MG63 (cell line): ENCODE data around the gene DBF4. TPM values are rescaled to one million over a fixed set of nuclear protein-coding genes. Genes with fewer than 3 reads are reported as not detected.
"Not testable (repeated sequence)": the region's sequence is repeated elsewhere in the genome, so short reads cannot be mapped to it uniquely, and the experiment has no call there.

Source experiments
- DNase-seq: peaks from one replicate; pipeline ENCODE4 v3.0.0-alpha.2; 2020
- H3K27me3 ChIP-seq: fragments of 250-450 bp; sonication (Bioruptor Pico); 2 replicates; pipeline ENCODE4 v1.5.1; 2020; ENCODE audit warnings: mild to moderate bottlenecking, moderate library complexity
- H3K36me3 ChIP-seq: fragments of 250-450 bp; sonication (Bioruptor Pico); 2 replicates; pipeline ENCODE4 v1.5.1; 2020; ENCODE audit warnings: mild to moderate bottlenecking, moderate library complexity
- H3K4me3 ChIP-seq: fragments of 250-450 bp; sonication (Bioruptor Pico); 2 replicates; pipeline ENCODE4 v1.5.1; 2020; ENCODE audit warnings: mild to moderate bottlenecking, moderate library complexity
- H3K9me3 ChIP-seq: fragments of 250-450 bp; sonication (Bioruptor Pico); 2 replicates; pipeline ENCODE4 v1.5.1; 2020; ENCODE audit warnings: mild to moderate bottlenecking, moderate library complexity
- total RNA-seq: library from RNA; depleted of rRNA; stranded (reverse); fragments of >200 nt; shearing (Covaris generic); gene quantifications from 2 replicates; pipeline ENCODE4 v1.2.3, GENCODE V29; 2014; ENCODE audit warnings: low replicate concordance

DBF4 gene
- total RNA-seq, 1 experiment from 2014 or later: 20.5 TPM

DNA sequence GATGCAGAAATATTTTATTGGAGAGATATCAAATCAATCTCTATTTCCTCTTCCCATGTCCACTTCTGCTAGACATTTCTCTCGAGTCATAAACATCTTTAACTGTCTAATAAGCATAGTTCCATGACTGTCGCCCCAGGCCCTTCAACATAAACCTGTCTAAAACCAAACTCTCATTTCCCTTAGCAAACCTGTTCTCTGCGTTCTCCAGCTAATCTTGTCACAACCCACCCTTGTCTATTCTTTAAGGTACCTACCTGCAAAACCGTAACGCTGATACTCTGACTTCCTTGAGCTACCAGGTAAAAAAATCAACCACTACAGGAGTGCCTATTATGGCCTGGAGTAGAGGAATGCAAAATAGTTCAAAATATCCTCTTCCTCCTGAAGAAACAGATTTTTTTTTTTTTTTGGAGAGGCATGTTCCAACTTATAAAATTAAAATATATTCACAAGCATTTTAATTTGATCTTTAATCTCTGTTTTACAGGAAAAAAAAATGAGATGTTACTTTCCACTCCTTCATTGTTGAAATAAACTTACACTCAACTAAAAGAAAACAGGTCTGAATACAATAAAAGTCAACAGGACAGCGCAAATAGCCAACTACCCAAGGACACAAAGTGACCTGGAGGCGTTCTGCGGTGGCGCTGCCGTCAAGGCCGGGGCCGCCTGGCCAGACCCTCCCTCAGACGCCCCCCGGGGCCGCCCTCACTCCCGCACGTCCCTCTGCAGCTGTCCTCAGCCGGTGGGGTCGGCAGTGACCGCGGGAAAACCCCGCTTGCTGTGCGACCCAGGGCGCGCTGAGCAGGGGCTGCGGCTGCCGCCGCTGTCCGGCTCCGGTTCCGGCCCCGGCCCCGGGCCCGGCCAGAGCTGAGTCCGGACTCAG, 898 bp upstream of the DBF4 start:
- Histone ChIP-seq H3K36me3 (peaks cover 26% of the 10 kb centered on the region), H3K4me3 (peak overlapping the region; percentile 75), H3K27me3 (no peaks in the 10 kb centered on the region), H3K9me3 (no peaks in the 10 kb centered on the region)
- no peak for DNase-seq

DNA sequence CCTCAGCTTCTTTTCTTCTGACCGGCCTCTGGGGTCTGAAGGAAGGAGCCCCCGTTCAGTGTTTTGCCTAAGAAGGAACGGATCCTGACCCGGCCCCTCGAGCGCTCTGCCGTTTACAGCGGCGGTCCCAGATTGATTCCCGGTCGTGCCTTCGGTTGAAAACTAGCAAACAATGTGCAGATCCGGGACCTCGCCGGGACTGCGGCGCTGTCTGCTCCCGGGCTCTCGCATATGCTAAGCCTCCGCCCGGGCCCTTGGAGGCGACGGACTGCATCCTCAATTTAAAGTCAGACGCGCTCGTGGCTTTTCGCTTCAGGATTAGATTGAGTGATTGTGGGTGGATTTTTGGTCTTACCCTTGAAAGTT, 559 bp downstream of the DBF4 start:
- peak overlapping the region; percentile 75 for H3K4me3 ChIP-seq
- H3K36me3 ChIP-seq: peaks cover 33% of the 10 kb centered on the region
- no peaks in the 10 kb centered on the region for H3K27me3 ChIP-seq
- peak; percentile 40 for DNase-seq
- H3K9me3 ChIP-seq: no peaks in the 10 kb centered on the region

DNA sequence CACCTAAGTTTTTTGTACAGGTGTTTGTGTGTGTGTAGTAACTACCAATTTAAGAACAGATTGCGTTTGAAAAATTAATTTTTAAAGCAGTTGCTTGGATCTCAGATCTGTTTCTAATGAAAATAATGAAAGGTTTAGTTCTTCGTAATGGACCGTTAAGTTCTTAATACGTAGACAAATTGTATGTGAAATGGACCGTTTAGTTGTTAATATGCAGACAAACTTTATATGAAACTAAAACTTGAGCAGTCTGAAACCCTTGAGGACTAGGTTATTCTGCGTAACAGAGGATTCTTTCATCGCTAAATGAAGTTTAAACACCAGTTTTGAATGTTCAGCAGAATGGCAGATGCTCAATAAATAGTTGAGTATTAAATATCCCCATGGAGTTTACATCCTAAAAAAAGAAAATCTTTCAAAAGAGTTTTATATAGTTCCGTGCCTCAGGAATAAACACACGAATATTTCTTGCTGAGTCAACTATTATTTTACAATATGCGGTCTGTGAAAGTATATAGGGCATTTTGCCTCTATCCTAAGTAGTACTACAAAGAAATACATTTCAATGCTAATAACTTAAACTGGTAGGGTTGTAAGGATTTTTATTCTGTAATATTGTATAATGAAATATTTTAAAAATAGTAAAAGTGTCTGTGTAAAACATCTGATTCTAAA, 1.2 kb downstream of the DBF4 start:
- peak overlapping the region; percentile 75 for H3K4me3 ChIP-seq
- H3K36me3 ChIP-seq: peaks cover 36% of the 10 kb centered on the region
- no peak for DNase-seq
- no peaks in the 10 kb centered on the region for H3K9me3 ChIP-seq
- no peaks in the 10 kb centered on the region for H3K27me3 ChIP-seq

DNA sequence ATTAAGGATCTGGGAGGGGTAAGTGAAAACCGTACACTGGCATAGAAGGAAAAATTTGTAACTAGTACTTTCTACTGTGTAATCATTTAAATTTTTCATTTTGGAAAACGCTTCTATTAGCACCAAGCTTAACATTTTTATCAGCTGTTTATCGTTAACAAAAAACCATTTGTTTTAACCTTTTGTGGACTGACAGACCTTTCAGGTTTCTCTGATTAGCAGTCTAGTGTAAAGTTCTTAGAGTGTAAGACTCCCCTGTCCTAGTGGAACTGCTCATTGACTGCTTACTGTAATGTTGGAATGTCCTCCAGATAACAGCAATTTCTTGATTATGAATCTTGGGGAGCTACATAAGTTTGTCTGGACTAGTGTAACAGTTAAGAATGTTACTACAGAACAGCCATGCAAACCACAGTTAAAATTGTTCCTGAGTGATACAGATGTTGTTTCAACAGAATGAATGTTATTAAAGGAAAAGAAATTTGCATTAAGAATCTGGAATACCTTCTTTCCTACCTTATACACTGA, 2.0 kb downstream of the DBF4 start:
- peaks cover 41% of the 10 kb centered on the region for H3K36me3 ChIP-seq
- H3K27me3 ChIP-seq: no peaks in the 10 kb centered on the region
- H3K4me3 ChIP-seq: peak overlapping the region; percentile 75
- no peaks in the 10 kb centered on the region for H3K9me3 ChIP-seq
- DNase-seq: no peak

DNA sequence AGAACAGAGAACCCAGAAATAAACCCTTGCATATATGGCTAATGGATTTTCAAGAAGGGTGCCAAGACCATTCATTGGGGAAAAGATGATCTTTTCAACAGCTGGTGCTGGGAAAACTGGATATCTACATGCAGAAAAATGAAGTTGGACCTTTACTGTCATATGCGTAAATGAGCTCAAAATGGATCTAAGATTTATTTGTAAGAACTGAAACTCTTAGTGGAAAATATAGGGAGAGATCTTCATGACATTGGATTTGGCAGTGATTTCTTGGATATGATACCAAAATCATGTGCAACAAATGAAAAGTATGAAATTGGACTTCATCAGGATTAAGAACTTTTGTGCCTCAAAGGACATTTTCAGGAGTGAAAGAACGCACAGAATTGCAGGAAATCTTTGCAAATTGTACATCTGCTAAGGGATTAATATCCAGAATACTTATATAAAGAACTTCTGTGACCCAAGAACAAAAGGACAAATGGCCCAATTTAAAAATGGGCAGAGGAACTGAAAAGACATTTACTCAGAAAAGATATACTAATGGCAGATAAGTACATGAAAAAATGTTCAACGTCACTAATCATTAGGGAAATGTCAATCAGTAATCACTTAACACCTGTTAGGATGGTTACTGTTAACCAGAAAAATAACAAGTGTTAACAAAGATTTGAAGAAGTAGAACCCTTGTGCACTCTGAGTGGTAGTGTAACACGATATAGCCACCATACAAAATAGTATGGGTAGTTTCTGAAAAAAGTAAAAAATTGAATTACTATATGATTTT, 6.1 kb downstream of the DBF4 start:
- Histone ChIP-seq H3K4me3 (no peak overlapping the region), H3K36me3 (peaks cover 63% of the 10 kb centered on the region), H3K27me3 (no peaks in the 10 kb centered on the region), H3K9me3 (no peaks in the 10 kb centered on the region)
- DNase-seq: no peak

- Histone ChIP-seq H3K36me3 (peaks cover 55% of the 10 kb centered on the region), H3K27me3 (no peaks in the 10 kb centered on the region), H3K4me3 (no peak overlapping the region), H3K9me3 (no peaks in the 10 kb centered on the region)
- DNase-seq: no peak
These were observed 8.7 kb downstream of the DBF4 start for GRCh38 chr7:87885018-87885417.

GRCh38 chr7:87886875-87887274, 10.6 kb downstream of the DBF4 start:
- DNase-seq: no peak
- Histone ChIP-seq H3K9me3 (no peaks in the 10 kb centered on the region), H3K27me3 (no peaks in the 10 kb centered on the region), H3K36me3 (peaks cover 43% of the 10 kb centered on the region), H3K4me3 (no peak overlapping the region)

DNA sequence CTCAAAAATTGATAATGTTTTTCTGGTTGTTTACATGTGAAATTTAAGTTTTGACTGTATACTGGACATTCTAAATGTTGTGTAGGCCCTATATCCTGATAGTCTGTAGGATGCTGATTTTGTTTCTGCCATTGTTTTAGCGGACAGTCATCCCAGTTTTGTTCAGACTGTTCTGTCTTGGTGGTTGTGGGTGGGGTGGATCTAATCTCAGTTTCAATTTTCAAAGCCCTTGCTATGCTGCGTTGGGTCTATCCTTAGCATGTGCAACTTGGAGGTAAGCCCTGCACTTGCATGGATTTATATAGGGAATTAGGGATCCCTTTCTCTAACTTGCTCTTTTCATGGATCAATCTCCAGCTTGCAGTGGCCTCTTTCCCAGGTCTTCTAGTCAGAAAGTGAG, 19.1 kb downstream of the DBF4 start:
- peaks cover 49% of the 10 kb centered on the region for H3K36me3 ChIP-seq
- no peaks in the 10 kb centered on the region for H3K9me3 ChIP-seq
- no peak for DNase-seq
- no peak overlapping the region for H3K4me3 ChIP-seq
- H3K27me3 ChIP-seq: no peaks in the 10 kb centered on the region

GRCh38 chr7:87899255-87899654, 23.0 kb downstream of the DBF4 start:
- DNase-seq: no peak
- Histone ChIP-seq H3K9me3 (no peaks in the 10 kb centered on the region), H3K27me3 (no peaks in the 10 kb centered on the region), H3K4me3 (no peak overlapping the region), H3K36me3 (peaks cover 61% of the 10 kb centered on the region)

GRCh38 chr7:87907136-87907906, 31.0 kb downstream of the DBF4 start:
- not testable (repeated sequence) for DNase-seq, H3K9me3 ChIP-seq, H3K27me3 ChIP-seq, H3K4me3 ChIP-seq
- peaks cover 14% of the 10 kb centered on the region for H3K36me3 ChIP-seq

DNA sequence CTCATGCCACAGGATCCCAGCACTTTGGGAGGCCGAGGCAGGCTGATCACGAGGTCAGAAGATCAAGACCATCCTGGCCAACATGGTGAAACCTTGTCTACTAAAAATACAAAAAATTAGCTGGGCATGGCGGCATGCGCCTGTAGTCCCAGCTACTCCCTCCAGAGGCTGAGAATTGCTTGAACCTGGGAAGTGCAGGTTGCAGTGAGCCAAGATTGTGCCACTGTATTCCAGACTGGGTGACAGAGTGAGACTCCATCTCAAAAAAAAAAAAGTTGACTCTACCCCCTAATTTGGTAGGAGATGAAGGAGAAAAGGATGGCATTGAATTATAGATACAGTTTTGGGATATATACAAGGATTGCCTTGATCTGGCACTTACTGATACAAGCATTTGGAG, 32.5 kb downstream of the DBF4 start:
- DNase-seq, H3K36me3 ChIP-seq, H3K4me3 ChIP-seq, H3K27me3 ChIP-seq, H3K9me3 ChIP-seq: not testable (repeated sequence)

DNA sequence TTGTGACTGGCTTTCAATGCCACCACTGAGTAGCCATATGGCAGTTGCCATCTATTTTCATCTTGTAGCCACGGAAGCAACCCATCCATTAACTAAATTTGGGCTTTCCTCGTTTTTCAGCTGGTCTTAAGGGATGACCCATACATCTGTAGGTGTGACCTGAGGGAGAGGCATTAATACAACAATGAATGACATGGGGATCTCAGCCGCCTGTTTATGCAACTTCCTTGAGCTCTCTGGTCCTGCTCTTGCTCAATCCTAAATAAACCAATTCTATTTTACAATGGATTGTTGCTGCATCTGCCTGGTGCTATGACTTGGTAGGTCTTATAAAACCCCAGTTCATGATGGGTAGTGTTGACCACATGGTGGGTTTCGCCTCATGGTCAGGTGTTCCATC, 35.8 kb downstream of the DBF4 start:
- Histone ChIP-seq H3K9me3 (no peaks in the 10 kb centered on the region), H3K27me3 (no peaks in the 10 kb centered on the region), H3K4me3 (no peak overlapping the region), H3K36me3 (peaks cover 4% of the 10 kb centered on the region; the same call in 1 of the 2 replicates)
- no peak for DNase-seq

- H3K36me3 ChIP-seq: no peaks in the 10 kb centered on the region
- H3K4me3 ChIP-seq: no peak overlapping the region
- no peak for DNase-seq
- H3K9me3 ChIP-seq: no peaks in the 10 kb centered on the region
- no peaks in the 10 kb centered on the region for H3K27me3 ChIP-seq
These were observed 42.4 kb downstream of the DBF4 start for GRCh38 chr7:87918740-87919139.

- DNase-seq: no peak
- H3K9me3 ChIP-seq: no peaks in the 10 kb centered on the region
- no peak overlapping the region for H3K4me3 ChIP-seq
- H3K36me3 ChIP-seq: no peaks in the 10 kb centered on the region
- no peaks in the 10 kb centered on the region for H3K27me3 ChIP-seq
These were observed 43.6 kb downstream of the DBF4 start for GRCh38 chr7:87919875-87920274.

DNA sequence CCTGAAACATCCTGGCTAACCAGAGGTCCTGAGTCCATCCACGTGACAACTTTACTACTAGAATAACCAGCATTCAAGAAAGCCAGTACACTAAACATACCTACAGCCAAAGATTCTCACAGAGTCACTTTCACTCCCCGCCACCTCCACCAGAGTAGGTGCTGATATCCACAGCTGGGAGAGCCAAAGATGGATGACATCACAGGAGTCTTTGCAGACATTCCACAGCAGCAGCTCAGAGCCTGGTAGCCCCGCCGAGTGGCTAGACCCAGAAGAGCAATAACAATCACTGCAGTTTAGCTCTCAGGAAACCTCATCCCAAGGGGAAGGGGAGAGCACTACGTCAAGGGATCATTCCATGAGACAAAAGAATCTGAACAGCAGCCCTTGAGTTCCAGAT, 44.3 kb downstream of the DBF4 start:
- Histone ChIP-seq H3K27me3 (no peaks in the 10 kb centered on the region), H3K36me3 (no peaks in the 10 kb centered on the region), H3K9me3 (no peaks in the 10 kb centered on the region), H3K4me3 (no peak overlapping the region)
- DNase-seq: no peak

GRCh38 chr7:87922759-87923395, 46.6 kb downstream of the DBF4 start:
- not testable (repeated sequence) for H3K4me3 ChIP-seq, DNase-seq, H3K27me3 ChIP-seq, H3K36me3 ChIP-seq, H3K9me3 ChIP-seq
